Panc1 (cell line): ENCODE data around the gene CCDC102A.

Experiments used
- CTCF ChIP-seq: fragments of 450-650 bp; IDR thresholded peaks from 2 replicates; pipeline ENCODE4 v1.5.1; 2017; ENCODE audit warnings: mild to moderate bottlenecking
- POLR2AphosphoS5 ChIP-seq: IDR thresholded peaks from 2 replicates; pipeline ENCODE4 v1.6.1; 2012; ENCODE audit warnings: mild to moderate bottlenecking, low read depth, low read length, moderate library complexity

DNA sequence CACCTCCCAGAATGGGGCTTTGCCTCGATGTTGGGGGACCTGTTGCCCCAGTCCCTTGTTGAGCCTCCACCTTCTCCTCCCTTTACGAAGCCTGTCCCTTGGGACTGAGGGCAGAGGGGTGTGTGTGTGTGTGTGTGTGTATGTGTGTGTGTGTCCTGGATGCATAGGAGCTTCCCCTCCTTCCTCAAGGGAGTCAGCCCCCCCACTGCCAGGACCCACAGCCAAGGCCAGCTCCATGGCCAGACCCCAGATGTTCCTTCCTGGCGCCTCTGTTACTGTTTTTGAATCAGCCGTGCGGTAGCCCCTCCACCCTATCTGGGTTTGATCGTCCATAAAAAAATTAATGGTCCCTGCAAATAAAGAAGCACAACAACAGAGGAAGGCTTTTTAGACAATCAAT lies 32.4 kb downstream of the CCDC102A start:
- TF ChIP-seq POLR2AphosphoS5 (no peak), CTCF (no peak)
